Mesothelial cell of epicardium (in vitro differentiated cells): ENCODE measurements around the gene PLCL2. TPM values are rescaled to one million over a fixed set of nuclear protein-coding genes. Genes with fewer than 3 reads are reported as not detected.

Source experiments
- DNase-seq, 2 experiments: peaks; one replicate each; pipeline ENCODE4 v3.0.0; 2021; ENCODE audit warnings: low spot score in 2 of 2; ENCODE audit not compliant: unreplicated experiment in 2 of 2
- H3K27ac Mint-ChIP-seq: 2 replicates; pipeline ENCODE4 v1.8.0; 2021; ENCODE audit warnings: mixed read lengths
- H3K27me3 Mint-ChIP-seq: 2 replicates; pipeline ENCODE4 v1.8.0; 2021; ENCODE audit warnings: low read depth, mixed read lengths
- H3K36me3 Mint-ChIP-seq: 2 replicates; pipeline ENCODE4 v1.8.0; 2021; ENCODE audit warnings: mixed read lengths
- H3K4me1 Mint-ChIP-seq: 2 replicates; pipeline ENCODE4 v1.8.0; 2021; ENCODE audit warnings: mixed read lengths
- H3K4me3 Mint-ChIP-seq: 2 replicates; pipeline ENCODE4 v1.8.0; 2021; ENCODE audit warnings: mild to moderate bottlenecking, moderate library complexity, mixed read lengths
- H3K9me3 Mint-ChIP-seq: 2 replicates; pipeline ENCODE4 v1.8.0; 2021; ENCODE audit warnings: mixed read lengths
- total RNA-seq: library from RNA; stranded (reverse); gene quantifications from 3 replicates; pipeline ENCODE4 v1.2.1, GENCODE V29; 2021
- TF ChIP-seq, protein P1 (sequence below): fragments of 200-600 bp; sonication (generic); IDR thresholded peaks from one replicate; pipeline ENCODE4 v1.5.0; 2021; ENCODE audit warnings: antibody characterized with exemption; ENCODE audit not compliant: unreplicated experiment

PLCL2 gene
- total RNA-seq, 1 donor from 2014 or later: 3.6 TPM

DNA sequence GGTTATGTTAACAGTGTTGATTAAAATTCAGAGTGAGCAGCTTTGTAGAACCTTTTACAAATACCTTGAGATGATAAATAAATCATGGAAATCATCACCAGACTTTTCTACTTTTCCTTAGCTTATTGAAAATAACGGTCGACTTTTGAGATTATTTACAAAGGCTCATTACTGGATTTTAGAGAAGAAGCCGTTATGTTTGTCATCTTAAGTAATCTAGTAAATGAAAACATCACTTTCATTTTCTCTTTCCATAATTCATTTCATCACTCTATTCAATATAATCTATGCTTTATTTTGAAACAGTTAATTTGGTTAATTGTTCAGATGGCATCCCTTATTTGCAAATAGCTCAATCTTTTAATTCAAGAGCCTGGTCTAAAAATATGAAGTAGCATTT, 3.6 kb downstream of the PLCL2 start:
- DNase-seq: no peak
- Mint-ChIP-seq H3K36me3 (no peaks in the 10 kb centered on the region), H3K27me3 (peaks cover 37% of the 10 kb centered on the region), H3K9me3 (no peaks in the 10 kb centered on the region), H3K4me3 (no peak overlapping the region), H3K4me1 (peaks cover 20% of the 10 kb centered on the region), H3K27ac (no peak overlapping the region)
- TF ChIP-seq, protein P1, sequence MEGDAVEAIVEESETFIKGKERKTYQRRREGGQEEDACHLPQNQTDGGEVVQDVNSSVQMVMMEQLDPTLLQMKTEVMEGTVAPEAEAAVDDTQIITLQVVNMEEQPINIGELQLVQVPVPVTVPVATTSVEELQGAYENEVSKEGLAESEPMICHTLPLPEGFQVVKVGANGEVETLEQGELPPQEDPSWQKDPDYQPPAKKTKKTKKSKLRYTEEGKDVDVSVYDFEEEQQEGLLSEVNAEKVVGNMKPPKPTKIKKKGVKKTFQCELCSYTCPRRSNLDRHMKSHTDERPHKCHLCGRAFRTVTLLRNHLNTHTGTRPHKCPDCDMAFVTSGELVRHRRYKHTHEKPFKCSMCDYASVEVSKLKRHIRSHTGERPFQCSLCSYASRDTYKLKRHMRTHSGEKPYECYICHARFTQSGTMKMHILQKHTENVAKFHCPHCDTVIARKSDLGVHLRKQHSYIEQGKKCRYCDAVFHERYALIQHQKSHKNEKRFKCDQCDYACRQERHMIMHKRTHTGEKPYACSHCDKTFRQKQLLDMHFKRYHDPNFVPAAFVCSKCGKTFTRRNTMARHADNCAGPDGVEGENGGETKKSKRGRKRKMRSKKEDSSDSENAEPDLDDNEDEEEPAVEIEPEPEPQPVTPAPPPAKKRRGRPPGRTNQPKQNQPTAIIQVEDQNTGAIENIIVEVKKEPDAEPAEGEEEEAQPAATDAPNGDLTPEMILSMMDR: no peak

- Mint-ChIP-seq H3K4me3 (no peak overlapping the region), H3K27me3 (peaks cover 32% of the 10 kb centered on the region), H3K4me1 (peaks cover 15% of the 10 kb centered on the region), H3K36me3 (no peaks in the 10 kb centered on the region), H3K9me3 (no peaks in the 10 kb centered on the region), H3K27ac (no peak overlapping the region)
- DNase-seq: no peak
- TF ChIP-seq, protein P1: no peak
Observed at GRCh38 chr3:16888785-16889607, 4.2 kb downstream of the PLCL2 start.

DNA sequence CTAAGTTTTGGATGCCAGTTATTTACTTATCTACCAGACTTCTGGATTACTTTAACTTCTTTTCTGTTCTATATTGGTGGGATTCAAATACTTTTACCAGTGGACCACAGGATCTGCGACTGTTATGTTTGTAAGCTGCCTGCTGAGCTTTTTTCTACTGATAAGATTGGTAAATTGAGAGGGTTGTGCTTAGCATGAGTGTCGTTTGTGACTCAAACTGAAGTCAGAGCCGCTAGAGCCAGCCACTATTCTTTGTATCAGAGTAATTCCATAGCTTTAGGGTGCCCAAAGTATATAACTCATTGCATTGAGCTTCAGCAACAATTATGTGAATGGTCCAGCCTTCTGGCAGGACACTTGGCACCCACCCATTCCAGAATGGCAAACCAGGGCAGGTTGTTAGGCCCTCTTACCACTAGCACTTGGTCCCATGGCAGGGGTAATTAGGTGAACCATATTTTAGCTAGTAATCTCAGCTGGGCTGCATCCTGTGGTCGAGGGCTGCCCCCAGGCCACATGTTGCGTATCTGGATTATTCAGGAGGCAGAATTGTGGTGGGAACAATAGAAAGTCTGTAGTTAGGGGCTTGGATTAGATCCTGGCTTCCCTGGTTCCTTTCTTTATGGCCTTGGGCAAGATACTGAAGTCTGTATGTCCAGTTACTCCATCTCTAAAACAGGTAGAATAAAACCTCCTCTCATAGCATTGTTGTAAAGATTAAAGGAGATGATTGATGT, 6.0 kb downstream of the PLCL2 start:
- peaks cover 9% of the 10 kb centered on the region for H3K4me1 Mint-ChIP-seq
- TF ChIP-seq, protein P1: no peak
- H3K27ac Mint-ChIP-seq: no peak overlapping the region
- H3K9me3 Mint-ChIP-seq: peaks cover 7% of the 10 kb centered on the region
- no peak overlapping the region for H3K4me3 Mint-ChIP-seq
- DNase-seq: no peak
- H3K36me3 Mint-ChIP-seq: no peaks in the 10 kb centered on the region
- H3K27me3 Mint-ChIP-seq: peaks cover 32% of the 10 kb centered on the region

GRCh38 chr3:16893618-16894200, 9.0 kb downstream of the PLCL2 start:
- no peak overlapping the region for H3K27ac Mint-ChIP-seq
- no peak overlapping the region for H3K4me3 Mint-ChIP-seq
- H3K9me3 Mint-ChIP-seq: peaks cover 7% of the 10 kb centered on the region
- TF ChIP-seq, protein P1: no peak
- DNase-seq: no peak
- H3K36me3 Mint-ChIP-seq: no peaks in the 10 kb centered on the region
- H3K4me1 Mint-ChIP-seq: no peaks in the 10 kb centered on the region
- peaks cover 9% of the 10 kb centered on the region for H3K27me3 Mint-ChIP-seq

- TF ChIP-seq, protein P1: no peak
- Mint-ChIP-seq H3K4me1 (no peaks in the 10 kb centered on the region), H3K27me3 (peaks cover 3% of the 10 kb centered on the region), H3K36me3 (no peaks in the 10 kb centered on the region), H3K27ac (no peak overlapping the region), H3K4me3 (no peak overlapping the region), H3K9me3 (peaks cover 7% of the 10 kb centered on the region)
- no peak for DNase-seq
Observed at GRCh38 chr3:16896094-16896627, 11.4 kb downstream of the PLCL2 start.
